Right atrium auricular region (tissue), 2 donors: Measurements from ENCODE around the gene EXOC6B. TPM values are rescaled to one million over a fixed set of nuclear protein-coding genes. Genes with fewer than 3 reads are reported as not detected.
A peak's percentile ranks its signal among the peaks of the same experiment; 100 is the strongest.

Experiments
- DNase-seq: peaks from one replicate; pipeline ENCODE4 v3.0.0-alpha.2; 2019; ENCODE audit warnings: low spot score
- H3K27ac ChIP-seq, 2 donors: fragments of 200-600 bp; sonication (generic); 1 replicate in 1 of 2; 2 replicates in 1 of 2; pipeline ENCODE4 v1.5.1; 2016 to 2019
- H3K27me3 ChIP-seq, 2 donors: fragments of 200-600 bp; sonication (generic); one replicate each; pipeline versions ENCODE4 v1.5.1 to v1.6.0; 2017 to 2019
- H3K36me3 ChIP-seq: fragments of 200-600 bp; sonication (generic); one replicate; pipeline ENCODE4 v1.5.1; 2016
- H3K4me1 ChIP-seq, 2 donors: fragments of 200-600 bp; sonication (generic); one replicate each; pipeline versions ENCODE4 v1.5.1 to v1.6.0; 2017 to 2019
- H3K4me3 ChIP-seq, 2 donors: fragments of 200-600 bp; sonication (generic); 1 replicate in 1 of 2; 2 replicates in 1 of 2; pipeline ENCODE4 v1.5.1; 2017 to 2019; ENCODE audit warnings: mild to moderate bottlenecking in 1 of 2, moderate library complexity in 1 of 2
- H3K9me3 ChIP-seq, 2 donors: fragments of 200-600 bp; sonication (generic); one replicate each; pipeline ENCODE4 v1.5.1; 2019
- CTCF ChIP-seq, 2 donors: fragments of 200-600 bp; sonication (generic); IDR thresholded peaks; one replicate each; pipeline ENCODE4 v1.5.1; 2019; ENCODE audit warnings: antibody characterized with exemption in 2 of 2
- total RNA-seq, 2 donors: library from RNA; depleted of rRNA; stranded (reverse); fragments of >200 nt; gene quantifications; one replicate each; pipeline ENCODE4 v1.1.0, GENCODE V29; 2016

Gene EXOC6B
- total RNA-seq, 2 donors from 2014 or later: 80.5 to 111 TPM

GRCh38 chr2:72139874-72140620 lies 685.8 kb downstream of the EXOC6B start:
- H3K27ac ChIP-seq: no peak overlapping the region
- peak; percentile 52 for DNase-seq

GRCh38 chr2:72139471-72139873 lies 686.4 kb downstream of the EXOC6B start:
- no peak for TF ChIP-seq CTCF (IDR thresholded peaks at IDR 0.05)
- no peaks in the 10 kb centered on the region for H3K27me3 ChIP-seq
- no peak overlapping the region for H3K27ac ChIP-seq
- no peaks in the 10 kb centered on the region for H3K36me3 ChIP-seq
- peak; percentile 38 for DNase-seq
- no peaks in the 10 kb centered on the region for H3K9me3 ChIP-seq
- H3K4me1 ChIP-seq: peaks cover 0 to 46% of the 10 kb centered on the region in 2 donors
- H3K4me3 ChIP-seq: no peak overlapping the region

More at GRCh38 chr2:72139874-72140620, 685.8 kb downstream of the EXOC6B start:
- Histone ChIP-seq H3K4me3 (no peak overlapping the region), H3K9me3 (no peaks in the 10 kb centered on the region), H3K27me3 (peaks cover 0 to 2% of the 10 kb centered on the region in 2 donors), H3K4me1 (peaks cover 0 to 52% of the 10 kb centered on the region in 2 donors), H3K36me3 (no peaks in the 10 kb centered on the region)
- no peak for TF ChIP-seq CTCF (IDR thresholded peaks at IDR 0.05)

- Histone ChIP-seq H3K9me3 (no peaks in the 10 kb centered on the region), H3K4me3 (no peak overlapping the region), H3K27me3 (no peaks in the 10 kb centered on the region), H3K4me1 (peaks cover 0 to 41% of the 10 kb centered on the region in 2 donors), H3K27ac (no peak overlapping the region), H3K36me3 (no peaks in the 10 kb centered on the region)
- DNase-seq: no peak
- TF ChIP-seq CTCF (IDR thresholded peaks at IDR 0.05): no peak
Measured at GRCh38 chr2:72138921-72139381, 686.9 kb downstream of the EXOC6B start.

- Histone ChIP-seq H3K9me3 (no peaks in the 10 kb centered on the region), H3K36me3 (no peaks in the 10 kb centered on the region), H3K27ac (no peak overlapping the region), H3K4me1 (peaks cover 0 to 34% of the 10 kb centered on the region in 2 donors), H3K4me3 (no peak overlapping the region), H3K27me3 (no peaks in the 10 kb centered on the region)
- no peak for TF ChIP-seq CTCF (IDR thresholded peaks at IDR 0.05)
- DNase-seq: no peak
Measured at GRCh38 chr2:72138011-72138881, 687.6 kb downstream of the EXOC6B start.

- Histone ChIP-seq H3K4me3 (no peak overlapping the region), H3K36me3 (no peaks in the 10 kb centered on the region), H3K9me3 (no peaks in the 10 kb centered on the region), H3K27me3 (no peaks in the 10 kb centered on the region), H3K27ac (no peak overlapping the region), H3K4me1 (peaks cover 0 to 27% of the 10 kb centered on the region in 2 donors)
- TF ChIP-seq CTCF (IDR thresholded peaks at IDR 0.05): peak; percentile 91 to 95
- DNase-seq: no peak
Measured at GRCh38 chr2:72137498-72138010, 688.3 kb downstream of the EXOC6B start.
